ENCODE measurements around the gene SSTR4.
"Not testable (repeated sequence)": the region's sequence is repeated elsewhere in the genome, so short reads cannot be mapped to it uniquely, and the experiment has no call there.

The SSTR4 gene, protein sequence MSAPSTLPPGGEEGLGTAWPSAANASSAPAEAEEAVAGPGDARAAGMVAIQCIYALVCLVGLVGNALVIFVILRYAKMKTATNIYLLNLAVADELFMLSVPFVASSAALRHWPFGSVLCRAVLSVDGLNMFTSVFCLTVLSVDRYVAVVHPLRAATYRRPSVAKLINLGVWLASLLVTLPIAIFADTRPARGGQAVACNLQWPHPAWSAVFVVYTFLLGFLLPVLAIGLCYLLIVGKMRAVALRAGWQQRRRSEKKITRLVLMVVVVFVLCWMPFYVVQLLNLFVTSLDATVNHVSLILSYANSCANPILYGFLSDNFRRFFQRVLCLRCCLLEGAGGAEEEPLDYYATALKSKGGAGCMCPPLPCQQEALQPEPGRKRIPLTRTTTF

GRCh38 chr20:23034721-23035671 is at the start of gene SSTR4:
TSS of gene SSTR4 (plus strand) at chr20:23035312. CDS start at chr20:23035484, 172 bp downstream.
- TF ChIP-seq RARB (CRISPR knock-in tag; IDR thresholded peaks at IDR 0.05) (no peak), ZFP30 (CRISPR knock-in tag; IDR thresholded peaks at IDR 0.05) (no peak), CSDC2 (CRISPR knock-in tag; IDR thresholded peaks at IDR 0.05) (no peak), ZNF565 (CRISPR knock-in tag; conservative IDR thresholded peaks at IDR 0.05; ENCODE audit: low read depth) (no peak), TCF4 (CRISPR knock-in tag; IDR thresholded peaks at IDR 0.05; ENCODE audit: borderline replicate concordance) (no peak), ZFP3 (CRISPR knock-in tag; IDR thresholded peaks at IDR 0.05) (no peak), CREB5 (CRISPR knock-in tag; IDR thresholded peaks at IDR 0.05; ENCODE audit: low read depth) (no peak), SNAI2 (CRISPR knock-in tag; IDR thresholded peaks at IDR 0.05) (no peak), CSRNP3 (CRISPR knock-in tag; IDR thresholded peaks at IDR 0.05) (no peak)
- ATAC-seq = no peak

- no peak for ATAC-seq
- TF ChIP-seq ESRRG (CRISPR knock-in tag; IDR thresholded peaks at IDR 0.05) = no peak
- TF ChIP-seq ZNF565 (CRISPR knock-in tag; conservative IDR thresholded peaks at IDR 0.05; ENCODE audit: low read depth) = no peak
- no peak for TF ChIP-seq ZC3H10 (CRISPR knock-in tag; IDR thresholded peaks at IDR 0.05)
- no peak for TF ChIP-seq POU6F1 (CRISPR knock-in tag; IDR thresholded peaks at IDR 0.05; ENCODE audit: borderline replicate concordance, low read depth)
- no peak for TF ChIP-seq ZFP30 (CRISPR knock-in tag; IDR thresholded peaks at IDR 0.05)
- TF ChIP-seq, protein P1, sequence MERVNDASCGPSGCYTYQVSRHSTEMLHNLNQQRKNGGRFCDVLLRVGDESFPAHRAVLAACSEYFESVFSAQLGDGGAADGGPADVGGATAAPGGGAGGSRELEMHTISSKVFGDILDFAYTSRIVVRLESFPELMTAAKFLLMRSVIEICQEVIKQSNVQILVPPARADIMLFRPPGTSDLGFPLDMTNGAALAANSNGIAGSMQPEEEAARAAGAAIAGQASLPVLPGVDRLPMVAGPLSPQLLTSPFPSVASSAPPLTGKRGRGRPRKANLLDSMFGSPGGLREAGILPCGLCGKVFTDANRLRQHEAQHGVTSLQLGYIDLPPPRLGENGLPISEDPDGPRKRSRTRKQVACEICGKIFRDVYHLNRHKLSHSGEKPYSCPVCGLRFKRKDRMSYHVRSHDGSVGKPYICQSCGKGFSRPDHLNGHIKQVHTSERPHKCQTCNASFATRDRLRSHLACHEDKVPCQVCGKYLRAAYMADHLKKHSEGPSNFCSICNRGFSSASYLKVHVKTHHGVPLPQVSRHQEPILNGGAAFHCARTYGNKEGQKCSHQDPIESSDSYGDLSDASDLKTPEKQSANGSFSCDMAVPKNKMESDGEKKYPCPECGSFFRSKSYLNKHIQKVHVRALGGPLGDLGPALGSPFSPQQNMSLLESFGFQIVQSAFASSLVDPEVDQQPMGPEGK (CRISPR knock-in tag; IDR thresholded peaks at IDR 0.05; ENCODE audit: borderline replicate concordance) = no peak
- TF ChIP-seq ARNTL (CRISPR knock-in tag; IDR thresholded peaks at IDR 0.05; ENCODE audit: borderline replicate concordance, low read depth) = no peak
- no peak for TF ChIP-seq SNAI2 (CRISPR knock-in tag; IDR thresholded peaks at IDR 0.05)
- TF ChIP-seq PPARA (CRISPR knock-in tag; IDR thresholded peaks at IDR 0.05; ENCODE audit: borderline replicate concordance) = no peak
- TF ChIP-seq TCF4 (CRISPR knock-in tag; IDR thresholded peaks at IDR 0.05; ENCODE audit: borderline replicate concordance) = no peak
- TF ChIP-seq GLIS3 (CRISPR knock-in tag; IDR thresholded peaks at IDR 0.05) = no peak
- TF ChIP-seq ZNF8 (CRISPR knock-in tag; IDR thresholded peaks at IDR 0.05) = no peak
Measured at GRCh38 chr20:22986601-22987000, 48.5 kb upstream of the SSTR4 start.

GRCh38 chr20:22991424-22991823 is 43.7 kb upstream of the SSTR4 start:
- not testable (repeated sequence) for ATAC-seq

GRCh38 chr20:22993823-22994222 is 41.3 kb upstream of the SSTR4 start:
- no peak for TF ChIP-seq TOX (CRISPR knock-in tag; IDR thresholded peaks at IDR 0.05; ENCODE audit: borderline replicate concordance)
- no peak for TF ChIP-seq CSRNP3 (CRISPR knock-in tag; IDR thresholded peaks at IDR 0.05)
- TF ChIP-seq GLIS3 (CRISPR knock-in tag; IDR thresholded peaks at IDR 0.05) = no peak
- no peak for TF ChIP-seq RARB (CRISPR knock-in tag; IDR thresholded peaks at IDR 0.05)
- TF ChIP-seq ZFP30 (CRISPR knock-in tag; IDR thresholded peaks at IDR 0.05) = no peak
- no peak for TF ChIP-seq TCF4 (CRISPR knock-in tag; IDR thresholded peaks at IDR 0.05; ENCODE audit: borderline replicate concordance)
- no peak for ATAC-seq
